ENCODE measurements around the gene TMEM238. TPM values are rescaled to one million over a fixed set of nuclear protein-coding genes. Genes with fewer than 3 reads are reported as not detected.
"Not testable (repeated sequence)": the region's sequence is repeated elsewhere in the genome, so short reads cannot be mapped to it uniquely, and the experiment has no call there.

Gene TMEM238
- total RNA-seq, 2 experiments from 2014 or later = 11.3 to 12.1 TPM

DNA sequence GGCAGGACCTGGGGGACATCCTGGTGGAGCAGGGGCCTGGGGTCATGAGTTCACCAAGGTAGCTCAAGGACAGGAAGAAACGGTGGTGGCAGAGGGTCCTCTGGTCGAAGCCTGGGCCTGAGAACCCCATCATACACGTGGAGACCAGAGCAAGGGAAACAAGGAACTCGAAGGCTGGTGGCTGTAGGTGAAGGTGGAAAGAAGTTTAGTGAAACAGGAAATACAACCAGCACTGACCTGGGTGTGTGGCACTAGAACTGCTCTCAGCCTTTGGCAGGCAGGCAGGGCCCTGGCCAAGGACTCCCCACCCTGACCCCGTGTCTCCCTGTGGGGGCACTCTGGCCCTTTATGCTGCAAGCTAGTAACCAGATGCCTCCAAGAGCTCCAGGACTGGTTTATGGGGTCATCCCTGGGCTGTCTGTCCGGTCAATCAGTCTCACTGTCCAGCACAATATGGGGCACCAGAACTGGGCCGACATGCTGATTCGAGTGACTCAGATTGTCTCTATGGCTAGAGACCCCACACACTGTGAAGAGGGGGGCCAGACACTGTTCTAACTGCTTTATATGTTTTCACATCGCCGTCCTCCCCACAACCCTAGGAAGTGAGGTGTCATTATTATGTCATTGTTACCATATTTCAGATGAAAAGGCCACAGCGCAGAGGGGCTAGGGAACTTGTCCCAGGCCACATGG, 33.3 kb downstream of the TMEM238 start:
- POLR2A ChIA-PET = no interaction called here

DNA sequence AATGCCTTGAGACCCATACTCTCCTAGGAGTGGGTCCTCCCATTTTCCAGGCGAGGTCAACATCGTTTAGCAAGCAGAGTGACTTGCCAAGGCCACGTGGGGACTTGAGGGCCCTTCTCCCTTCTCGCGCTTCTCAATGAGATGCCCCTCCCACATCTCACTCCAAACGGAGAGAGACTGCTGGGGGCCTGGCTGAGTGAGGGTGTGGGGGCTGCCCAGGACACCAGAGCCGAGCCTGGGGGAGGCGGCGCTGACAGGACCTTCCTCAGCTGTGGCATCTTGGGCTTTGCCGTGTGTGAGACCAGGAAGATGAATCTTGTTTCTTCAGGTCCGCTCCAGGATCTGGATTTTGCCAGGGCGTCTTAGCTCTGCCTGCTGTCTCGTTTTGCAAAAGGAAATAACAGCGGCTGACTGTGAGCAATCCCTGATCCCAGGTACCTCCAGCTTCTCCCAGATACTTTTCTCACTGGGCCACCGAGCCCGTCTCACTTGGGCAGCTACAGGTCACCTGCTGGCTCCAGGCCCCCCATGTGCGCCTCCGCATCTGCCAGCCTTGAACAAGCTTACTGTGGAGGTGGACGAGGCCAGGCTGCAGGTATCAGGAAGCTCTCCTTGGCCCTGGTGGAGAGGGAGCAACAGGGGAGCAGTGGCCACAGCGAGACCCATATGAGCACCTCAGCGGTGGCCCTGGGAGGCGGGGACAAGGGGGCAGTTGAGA, 35.6 kb downstream of the TMEM238 start:
- ChIA-PET POLR2A (interaction anchor here (0.6 kb wide), 1 partner anchor 103 kb away, joined by 3 read pairs; no protein-coding TSS in a partner anchor), CTCF (no interaction called here)

More for the DNA sequence above, 33.3 kb downstream of the TMEM238 start:
- CTCF ChIA-PET = no interaction called here

DNA sequence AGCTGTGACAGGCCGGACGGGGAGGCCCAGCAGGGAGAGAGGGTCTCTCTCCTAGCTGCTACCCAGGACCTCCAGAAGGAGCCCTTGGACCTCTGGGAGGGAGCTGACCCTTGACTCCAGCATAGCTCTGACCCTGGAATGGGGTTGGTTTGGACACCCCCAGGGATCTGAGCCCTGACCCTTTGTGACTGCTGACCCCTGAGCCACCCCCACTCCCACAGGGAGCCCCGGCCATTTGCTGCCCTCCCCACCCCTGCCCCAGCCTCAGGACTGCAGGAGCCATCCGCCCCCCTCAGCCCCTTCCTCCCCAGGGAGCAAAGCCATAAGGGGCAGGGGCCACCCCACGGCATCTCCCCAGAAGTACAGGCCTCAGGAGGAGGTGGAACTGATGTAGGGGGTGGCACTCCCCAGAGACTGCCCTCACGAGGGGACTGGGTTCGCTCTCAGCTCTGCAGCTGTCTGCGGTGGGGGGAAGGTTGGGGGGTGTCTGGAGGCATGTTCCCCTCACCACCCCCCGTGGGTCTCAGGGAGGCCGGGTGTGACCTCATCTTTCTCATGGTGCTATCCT, 36.6 kb downstream of the TMEM238 start:
- ChIA-PET CTCF (no interaction called here), POLR2A (interaction anchor here (0.6 kb wide), 1 partner anchor 104 kb away, joined by 3 read pairs; no protein-coding TSS in a partner anchor)

DNA sequence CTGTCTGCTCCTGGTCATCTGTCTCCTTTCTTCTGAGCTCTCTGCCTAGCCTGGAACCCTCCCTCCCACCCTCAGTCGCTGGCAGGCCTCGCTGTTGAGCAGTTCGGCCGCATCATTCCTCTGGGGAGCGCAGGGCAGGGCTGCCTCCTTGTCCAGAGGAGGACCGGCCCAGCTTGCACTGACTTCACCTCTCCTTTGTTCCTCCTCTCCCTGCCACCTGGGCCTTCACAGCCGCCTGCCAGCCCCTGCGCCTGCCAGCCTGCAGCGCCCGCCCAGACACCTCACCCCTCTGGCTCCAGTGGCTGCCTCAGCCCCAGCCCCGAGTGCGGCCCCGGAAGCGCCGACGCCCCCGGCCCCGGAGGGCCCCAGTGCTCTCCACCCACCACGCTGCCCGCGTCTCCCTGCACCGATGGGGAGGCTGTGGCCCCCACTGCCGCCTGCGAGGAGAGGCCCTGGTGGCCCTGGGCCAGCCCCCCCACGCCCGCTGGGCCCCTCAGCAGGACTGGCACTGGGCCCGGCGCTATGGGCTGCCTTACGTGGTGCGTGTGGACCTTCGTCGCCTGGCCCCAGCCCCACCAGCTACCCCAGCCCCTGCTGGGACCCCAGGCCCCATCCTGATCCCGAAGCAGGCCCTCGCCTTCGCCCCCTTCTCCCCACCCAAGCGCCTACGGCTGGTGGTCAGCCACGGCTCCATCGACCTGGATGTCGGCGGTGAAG, 37.2 kb downstream of the TMEM238 start:
- ChIA-PET POLR2A (no interaction called here), CTCF (no interaction called here)

DNA sequence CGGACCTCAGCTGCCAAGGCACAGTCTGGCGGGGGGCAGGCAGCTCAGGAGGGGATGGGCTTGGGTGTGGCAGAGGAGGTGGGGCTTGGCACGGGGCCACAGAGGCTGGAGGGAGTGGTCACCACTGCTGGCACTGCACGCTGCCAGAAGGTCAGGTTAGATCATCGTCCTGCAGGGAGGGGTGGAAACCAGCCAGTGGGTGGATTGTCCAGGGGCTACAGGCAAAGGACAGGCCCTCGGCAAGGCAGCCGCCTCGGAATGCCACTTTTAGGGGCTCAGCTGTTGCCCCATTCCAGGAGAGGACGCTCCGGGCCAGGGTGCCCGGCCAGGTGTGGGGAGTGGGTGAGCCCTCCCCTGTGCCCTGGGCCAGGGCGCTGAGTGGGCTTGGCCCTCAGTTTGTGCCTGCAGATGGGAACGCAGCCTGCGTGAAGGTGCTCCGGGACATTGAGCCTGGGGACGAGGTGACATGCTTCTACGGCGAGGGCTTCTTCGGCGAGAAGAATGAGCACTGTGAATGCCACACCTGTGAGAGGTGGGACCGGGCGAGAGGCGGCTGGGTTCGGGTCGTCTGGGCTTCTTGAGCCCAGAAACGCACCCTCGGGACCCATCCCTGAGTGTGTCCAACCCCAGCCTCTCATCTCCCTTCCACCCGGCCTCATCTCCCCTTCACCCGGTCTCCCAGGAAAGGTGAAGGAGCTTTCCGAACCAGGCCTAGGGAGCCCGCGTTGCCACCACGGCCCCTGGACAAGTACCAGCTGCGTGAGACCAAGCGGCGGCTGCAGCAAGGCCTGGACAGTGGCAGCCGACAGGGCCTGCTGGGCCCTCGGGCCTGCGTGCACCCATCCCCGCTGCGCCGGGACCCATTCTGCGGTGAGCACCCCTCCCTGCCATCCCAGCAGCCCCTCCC, 38.0 kb downstream of the TMEM238 start:
- ChIA-PET POLR2A (no interaction called here), CTCF (interaction anchor here (0.5 kb wide), 1 partner anchor 182 kb away, joined by 3 read pairs; no protein-coding TSS in a partner anchor)

DNA sequence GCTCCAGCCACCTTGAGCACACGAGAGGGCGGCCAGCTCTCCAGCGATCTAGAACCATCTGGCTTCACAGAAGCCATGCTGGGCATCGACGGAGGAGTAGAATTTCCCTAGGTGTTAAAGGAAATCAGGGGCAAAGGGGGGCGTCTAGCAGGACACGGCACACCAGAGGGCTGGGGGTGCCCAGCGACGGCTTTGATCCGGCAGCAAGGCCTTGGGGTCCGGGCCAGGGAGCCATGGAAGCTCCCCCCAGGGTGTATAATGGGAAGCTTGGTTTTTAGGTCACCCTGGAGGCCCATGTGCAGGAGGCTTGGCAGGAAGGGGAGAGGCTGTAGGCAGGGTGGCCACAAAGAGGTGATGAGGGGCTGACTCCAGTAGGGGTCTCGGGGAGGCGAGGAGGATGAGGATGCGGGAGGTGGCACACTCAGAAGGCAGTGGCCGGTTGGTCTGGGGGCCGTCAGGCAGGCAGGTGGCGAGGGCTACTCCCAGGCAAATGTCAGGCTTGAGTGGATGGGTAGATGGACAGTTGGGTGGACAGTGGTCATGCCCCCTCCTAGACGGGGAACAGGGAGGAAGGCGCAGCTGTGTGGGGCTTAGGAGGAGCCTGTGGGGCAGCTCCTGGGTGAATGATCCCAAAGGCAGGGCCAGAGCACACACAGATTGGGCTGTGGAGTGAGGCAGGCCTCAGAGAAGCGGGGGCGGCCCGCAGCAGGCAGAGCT, 38.8 kb downstream of the TMEM238 start:
- ChIA-PET CTCF (no interaction called here), POLR2A (no interaction called here)

DNA sequence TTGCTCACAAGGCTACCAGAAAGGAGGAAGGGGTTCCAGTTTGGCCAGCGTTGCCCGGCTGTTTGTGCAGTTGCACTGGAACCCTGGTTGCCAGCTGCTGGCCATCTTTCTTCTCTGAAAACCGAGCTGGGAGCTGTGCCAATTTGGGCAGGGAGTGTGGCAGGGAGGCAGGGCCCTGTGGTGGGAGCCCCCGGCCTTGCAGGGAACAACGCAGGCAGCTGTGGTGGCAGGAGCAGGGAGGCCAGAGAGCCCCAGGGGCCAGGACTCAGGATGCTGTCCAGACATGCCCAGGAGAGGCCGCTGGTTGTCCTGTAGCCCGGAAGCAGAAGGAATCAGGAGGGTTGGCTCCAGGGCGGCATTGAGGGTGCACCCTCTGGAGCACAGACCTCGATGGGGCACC, 39.6 kb downstream of the TMEM238 start:
- POLR2A ChIA-PET = no interaction called here
- CTCF ChIA-PET = no interaction called here

DNA sequence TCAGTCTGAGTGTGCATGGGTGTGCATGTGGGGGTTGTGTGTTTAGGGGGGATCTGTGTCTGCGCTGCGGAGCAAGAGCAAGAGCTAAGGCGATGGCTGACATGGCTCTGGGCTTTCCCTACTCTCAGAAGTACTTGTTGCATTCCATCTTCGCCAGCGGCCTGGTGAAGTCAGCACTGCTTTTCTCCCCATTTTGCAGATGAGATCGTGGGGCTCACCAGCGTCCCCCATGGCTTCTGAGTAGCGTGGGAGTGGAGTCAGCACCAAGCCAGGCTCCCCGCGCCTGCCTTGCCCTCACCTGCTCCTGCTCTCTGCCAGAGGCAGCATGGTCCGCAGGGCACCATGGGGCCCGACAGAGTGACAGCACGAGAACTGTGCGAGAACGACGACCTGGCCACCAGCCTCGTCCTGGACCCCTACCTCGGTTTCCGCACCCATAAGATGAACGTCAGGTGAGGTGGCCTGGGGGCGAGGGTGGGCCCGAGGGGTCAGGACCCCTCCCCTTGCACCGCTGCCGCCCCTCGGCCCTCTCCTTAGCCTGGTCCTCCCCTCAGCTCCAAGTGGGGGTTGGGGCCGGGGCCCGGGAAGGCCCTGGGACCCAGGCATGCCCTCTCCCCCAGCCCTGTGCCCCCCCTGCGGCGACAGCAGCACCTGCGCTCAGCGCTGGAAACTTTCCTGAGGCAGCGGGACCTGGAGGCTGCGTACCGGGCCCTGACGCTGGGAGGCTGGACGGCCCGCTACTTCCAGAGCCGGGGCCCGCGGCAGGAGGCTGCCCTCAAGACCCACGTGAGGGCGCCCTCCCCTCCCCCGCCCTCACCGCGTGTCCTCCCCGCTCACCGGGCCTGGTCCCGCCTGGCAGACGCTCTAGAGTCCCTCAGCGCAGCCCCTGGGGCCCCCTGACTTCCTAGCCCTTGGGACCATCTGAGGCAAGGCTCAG, 42.2 kb downstream of the TMEM238 start:
- POLR2A ChIA-PET = no interaction called here

DNA sequence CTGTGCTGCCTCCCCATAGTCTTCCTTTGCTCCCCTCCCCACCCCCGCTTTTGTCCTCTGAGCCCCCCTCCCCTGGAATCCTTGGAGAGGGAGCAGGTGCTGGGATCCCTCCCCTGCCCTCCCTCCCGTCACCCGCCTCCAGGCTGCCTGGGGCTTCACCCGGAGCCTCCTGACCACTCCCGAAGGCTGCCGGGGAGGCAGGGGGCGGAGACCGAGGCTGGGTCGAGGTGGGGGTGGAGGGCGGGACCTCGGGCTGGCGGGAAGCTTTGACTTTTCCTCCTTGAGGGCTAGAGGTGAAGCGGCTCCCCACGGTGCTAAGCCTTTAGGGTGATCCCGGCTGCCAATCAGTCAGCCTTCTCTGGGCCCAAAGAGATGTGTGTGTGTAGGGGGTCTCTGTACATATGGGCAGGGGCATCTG, 42.9 kb downstream of the TMEM238 start:
- POLR2A ChIA-PET = no interaction called here
- CTCF ChIA-PET = no interaction called here

More for the DNA sequence above, 42.2 kb downstream of the TMEM238 start:
- CTCF ChIA-PET = no interaction called here

DNA sequence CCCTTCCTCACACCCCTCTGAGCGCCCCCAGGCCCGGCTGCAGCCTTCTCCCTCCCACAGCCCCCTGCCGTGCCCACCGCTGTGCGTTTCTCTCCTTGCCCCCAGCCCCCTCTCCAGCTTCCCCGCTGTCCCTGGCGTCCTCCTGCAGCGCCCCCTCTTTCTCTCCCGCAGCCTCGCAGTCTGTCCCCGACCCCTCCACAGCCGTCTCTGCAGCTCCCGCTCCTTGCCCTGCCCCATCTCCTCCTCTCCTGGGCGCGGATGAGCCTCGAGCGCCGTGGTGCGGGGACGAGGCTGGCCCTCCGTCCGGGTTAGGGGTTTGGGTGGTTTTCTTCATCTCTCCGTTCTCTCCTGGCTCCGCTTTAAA, 43.3 kb downstream of the TMEM238 start:
- CTCF ChIA-PET = no interaction called here
- POLR2A ChIA-PET = no interaction called here

DNA sequence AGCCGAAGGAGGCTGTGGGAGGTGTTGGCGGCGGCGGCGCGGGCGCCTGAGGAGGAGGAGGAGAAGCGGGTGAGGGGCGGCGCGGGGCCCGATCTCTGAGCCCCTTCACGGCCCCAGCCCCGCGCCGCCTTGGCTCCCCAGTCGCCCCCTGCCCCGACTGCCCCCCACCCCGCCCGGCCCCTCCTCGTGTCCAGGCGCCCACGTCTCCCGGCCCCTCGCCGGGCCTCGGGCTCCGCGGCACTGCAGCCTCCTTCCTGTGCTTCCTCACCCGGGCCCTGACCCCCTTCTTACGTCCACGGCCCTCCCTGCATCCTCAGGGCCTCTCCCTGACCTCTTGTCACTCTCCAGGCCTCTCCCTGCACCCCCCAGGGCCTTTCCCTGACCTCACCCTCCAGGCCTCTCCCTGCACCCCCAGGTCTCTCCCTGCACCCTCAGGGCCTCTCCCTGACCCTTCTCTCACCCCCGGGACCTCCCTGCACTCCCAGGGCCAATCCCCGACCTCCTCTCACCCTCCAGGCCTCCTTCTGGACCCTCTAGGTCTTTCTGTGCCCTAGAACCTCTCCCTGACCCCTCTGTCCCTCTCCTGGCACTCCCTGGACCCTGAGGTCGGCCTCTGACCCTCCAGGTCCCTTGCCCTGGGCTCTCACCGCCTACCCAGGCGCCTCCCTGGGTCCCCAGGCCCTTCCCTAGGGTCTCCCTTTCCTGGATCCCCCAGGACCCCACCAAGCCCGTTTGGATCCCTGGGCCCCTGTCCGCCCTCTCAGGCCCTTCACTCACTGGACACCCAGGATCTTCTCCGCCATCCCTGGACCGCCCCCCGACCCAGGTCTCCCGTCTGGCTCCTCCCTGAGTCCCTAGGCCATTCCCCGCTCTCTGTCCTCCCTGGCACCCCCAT, 44.0 kb downstream of the TMEM238 start:
- CTCF ChIA-PET = interaction anchor here (1.0 to 2.0 kb wide), 5 partner anchors 9 to 86 kb away, joined by 3 to 16 read pairs (median 3); no protein-coding TSS in a partner anchor
- POLR2A ChIA-PET = interaction anchor here (0.5 to 2.1 kb wide), 8 partner anchors 38 to 278 kb away, joined by 3 to 18 read pairs (median 6); partner anchors contain the start of genes PPP6R1, TMEM238 and UBE2S

DNA sequence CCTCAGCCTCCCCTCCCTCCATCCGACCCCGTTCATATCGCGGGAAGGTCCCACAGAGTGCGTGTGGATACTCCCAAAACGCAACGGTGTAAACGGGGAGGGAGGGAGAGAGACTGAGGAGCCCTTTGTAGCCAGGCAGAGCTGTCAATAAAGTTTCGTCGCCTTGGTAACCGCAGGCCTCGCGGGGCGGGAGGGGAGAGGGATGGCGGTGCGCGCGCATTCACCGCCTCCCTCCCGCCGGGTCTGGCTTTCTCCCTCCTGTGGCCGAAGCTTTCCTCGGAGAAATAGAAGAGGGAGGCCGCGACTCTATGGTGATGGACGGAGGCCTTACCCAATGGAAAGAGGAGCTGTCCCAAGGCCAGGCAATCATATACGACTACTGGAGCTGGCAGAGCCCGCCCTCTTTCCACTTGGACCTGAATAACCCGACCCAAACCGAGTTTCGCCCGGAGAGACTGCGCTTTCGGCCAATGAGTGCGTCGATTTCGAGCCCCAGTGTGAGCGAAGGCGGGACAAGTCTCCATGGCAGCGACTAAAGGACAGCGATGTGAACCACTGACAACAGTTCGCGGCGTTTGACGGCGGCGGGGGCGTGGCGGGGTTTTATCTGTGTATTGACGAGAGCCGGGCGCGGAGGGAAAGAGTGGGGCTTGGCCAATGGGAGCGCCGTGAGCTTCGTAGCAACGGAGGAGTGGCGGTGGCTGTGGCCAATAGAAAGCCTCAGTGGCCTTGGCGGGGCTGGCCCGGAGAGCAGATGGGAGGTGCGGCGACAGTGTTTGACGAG, 44.8 kb downstream of the TMEM238 start, which contains the start of gene KMT5C:
KMT5C (plus strand) TSS at position 772 of the 784 bp plus-strand sequence. CDS start 2,061 bp downstream, outside the sequence.
- POLR2A ChIA-PET = interaction anchor here (0.5 to 2.1 kb wide), 9 partner anchors 29 to 279 kb away, joined by 3 to 18 read pairs (median 6); partner anchors contain the start of genes PPP6R1, TMEM238 and UBE2S
- CTCF ChIA-PET = interaction anchor here (0.7 to 2.0 kb wide), 8 partner anchors 8 to 308 kb away, joined by 3 to 16 read pairs (median 3); partner anchors contain the start of gene TMEM238

DNA sequence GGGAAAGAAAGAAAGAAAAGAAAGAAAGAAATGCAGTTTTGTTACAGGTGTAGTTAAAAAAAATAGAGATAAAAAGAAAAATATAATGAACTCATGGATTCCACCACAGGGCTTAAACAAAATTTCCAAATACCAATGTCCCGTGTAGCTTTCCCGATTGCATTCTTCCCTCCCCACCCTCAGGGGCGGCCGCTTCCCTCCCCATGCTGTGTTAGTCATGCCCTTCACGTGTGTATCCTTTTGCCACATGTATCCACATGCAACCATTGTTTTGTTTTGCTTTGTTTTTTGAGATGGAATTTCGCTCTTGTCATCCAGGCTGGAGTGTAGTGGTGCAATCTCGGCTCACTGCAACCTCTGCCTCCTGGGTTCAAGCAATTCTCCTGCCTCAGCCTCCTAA, 48.0 kb downstream of the TMEM238 start:
- ChIA-PET POLR2A (no interaction called here), CTCF (interaction anchor here (1.5 kb wide), 1 partner anchor 35 kb away, joined by 3 read pairs; no protein-coding TSS in a partner anchor)

DNA sequence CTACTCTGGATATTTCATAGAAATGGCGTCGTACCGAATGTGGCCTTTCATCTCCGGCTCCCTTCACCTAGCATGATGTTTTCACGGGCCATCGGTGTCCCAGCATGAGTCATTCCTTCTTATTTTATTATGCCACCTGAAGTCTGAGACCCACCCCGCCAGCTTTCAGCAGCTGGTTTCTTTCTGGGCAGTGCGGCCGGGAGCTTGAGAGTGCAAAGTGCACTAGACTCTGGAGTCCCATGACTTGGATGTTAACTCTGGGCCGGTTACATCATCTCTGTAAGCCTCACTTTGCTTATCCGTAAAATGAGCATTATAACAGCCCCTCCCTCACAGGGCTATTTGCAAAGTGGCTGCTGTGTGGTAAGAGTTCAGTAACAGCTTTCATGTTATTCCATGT, 50.2 kb downstream of the TMEM238 start:
- CTCF ChIA-PET = no interaction called here
- POLR2A ChIA-PET = no interaction called here

DNA sequence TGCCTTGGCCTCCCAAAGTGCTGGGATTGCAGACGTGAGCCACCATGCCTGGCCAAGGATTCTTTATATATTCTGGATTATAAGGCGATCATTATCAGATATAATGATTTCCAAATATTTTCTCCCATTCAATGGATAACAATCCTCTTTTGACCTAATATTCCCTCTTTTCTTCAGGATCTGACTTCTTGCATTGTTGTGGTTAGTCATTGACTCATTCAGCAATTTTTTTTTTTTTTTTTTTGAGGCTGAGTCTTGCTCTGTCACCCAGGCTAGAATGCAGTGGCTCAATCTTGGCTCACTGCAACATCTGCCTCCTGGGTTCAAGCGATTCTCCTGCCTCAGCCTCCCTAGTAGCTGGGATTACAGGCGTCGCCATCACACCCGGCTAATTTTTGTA, 54.3 kb downstream of the TMEM238 start:
- CTCF ChIA-PET, POLR2A ChIA-PET: not testable (repeated sequence)
